Stimulated activated CD4-positive, alpha-beta T cell treated with anti-CD3 and anti-CD28 coated beads, TNF-alpha, amount 100 ng/mL, for 24 hours (primary cell): ENCODE measurements around the gene CLRN3.

ENCODE experiments used
- DNase-seq, 3 experiments: peaks; one replicate each; pipeline ENCODE4 v3.0.0-alpha.2; 2020; ENCODE audit warnings: low read depth in 3 of 3

The CLRN3 gene, protein sequence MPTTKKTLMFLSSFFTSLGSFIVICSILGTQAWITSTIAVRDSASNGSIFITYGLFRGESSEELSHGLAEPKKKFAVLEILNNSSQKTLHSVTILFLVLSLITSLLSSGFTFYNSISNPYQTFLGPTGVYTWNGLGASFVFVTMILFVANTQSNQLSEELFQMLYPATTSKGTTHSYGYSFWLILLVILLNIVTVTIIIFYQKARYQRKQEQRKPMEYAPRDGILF

GRCh38 chr10:127892743-127893142, at the start of gene CLRN3:
TSS of gene CLRN3 (minus strand) at chr10:127892941. CDS start at chr10:127892784, 157 bp downstream.
- DNase-seq: no peak

- DNase-seq: no peak
These were observed 48.3 kb upstream of the CLRN3 start for GRCh38 chr10:127940866-127941640.

- no peak for DNase-seq
These were observed 47.1 kb upstream of the CLRN3 start for GRCh38 chr10:127939786-127940330.

DNA sequence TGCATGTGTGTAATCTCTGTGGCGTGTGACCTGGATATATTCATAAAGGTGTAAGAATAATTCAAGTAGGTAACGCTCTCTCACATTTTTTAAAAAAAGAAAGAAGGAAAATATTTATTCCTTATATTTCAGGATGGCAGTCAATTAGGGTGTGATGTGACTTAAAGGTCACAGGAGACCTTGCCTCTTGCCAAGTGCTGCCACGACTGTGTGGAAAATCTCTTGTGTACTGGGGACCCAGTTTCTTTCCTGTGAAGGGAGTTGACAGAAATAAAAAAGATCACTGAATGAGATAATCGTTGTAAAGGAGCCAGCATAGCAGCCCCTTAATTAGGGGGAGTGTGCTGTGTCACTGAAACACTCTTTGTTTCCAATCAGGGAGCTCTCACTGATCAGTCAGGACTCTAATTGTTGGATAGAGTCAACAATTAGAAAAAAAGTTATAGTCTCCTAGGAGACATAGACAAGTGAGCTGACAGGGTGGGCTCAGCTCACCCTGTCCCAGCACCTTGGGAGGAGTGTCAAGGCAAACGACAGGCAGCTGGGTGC, 45.2 kb upstream of the CLRN3 start:
- DNase-seq: no peak

- DNase-seq: no peak
These were observed 44.3 kb upstream of the CLRN3 start for GRCh38 chr10:127937069-127937468.

DNA sequence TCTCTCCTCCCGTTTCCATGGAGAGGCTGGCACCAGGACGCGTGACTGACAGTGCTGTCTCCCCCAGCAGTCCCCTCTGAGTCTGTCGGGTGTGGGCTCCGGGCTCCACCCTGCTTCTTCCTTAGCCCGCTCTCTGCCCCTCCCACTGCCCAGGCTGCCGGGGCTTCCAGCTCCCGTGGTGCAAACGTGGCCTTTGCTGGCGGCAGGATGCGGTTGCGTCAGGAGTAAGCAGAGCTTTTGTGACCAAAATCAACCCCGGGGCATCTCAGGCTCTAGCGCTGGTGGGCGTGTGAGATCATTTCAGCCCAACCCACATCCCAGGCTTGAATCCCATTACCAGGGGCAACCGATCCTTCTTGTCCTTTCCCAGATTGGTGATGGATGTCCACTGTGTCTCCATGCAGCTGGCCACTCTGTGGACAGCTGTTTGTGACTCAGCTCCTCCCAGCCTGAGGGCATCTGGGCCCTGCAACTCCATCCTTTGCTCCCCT, 42.4 kb upstream of the CLRN3 start:
- DNase-seq: no peak

GRCh38 chr10:127934383-127934782, 41.6 kb upstream of the CLRN3 start:
- no peak for DNase-seq

GRCh38 chr10:127933271-127933670, 40.5 kb upstream of the CLRN3 start:
- DNase-seq: no peak

- no peak for DNase-seq
These were observed 40.0 kb upstream of the CLRN3 start for GRCh38 chr10:127932521-127933270.

GRCh38 chr10:127928021-127928806, 35.5 kb upstream of the CLRN3 start:
- DNase-seq: no peak

GRCh38 chr10:127926455-127926854, 33.7 kb upstream of the CLRN3 start:
- no peak for DNase-seq

DNA sequence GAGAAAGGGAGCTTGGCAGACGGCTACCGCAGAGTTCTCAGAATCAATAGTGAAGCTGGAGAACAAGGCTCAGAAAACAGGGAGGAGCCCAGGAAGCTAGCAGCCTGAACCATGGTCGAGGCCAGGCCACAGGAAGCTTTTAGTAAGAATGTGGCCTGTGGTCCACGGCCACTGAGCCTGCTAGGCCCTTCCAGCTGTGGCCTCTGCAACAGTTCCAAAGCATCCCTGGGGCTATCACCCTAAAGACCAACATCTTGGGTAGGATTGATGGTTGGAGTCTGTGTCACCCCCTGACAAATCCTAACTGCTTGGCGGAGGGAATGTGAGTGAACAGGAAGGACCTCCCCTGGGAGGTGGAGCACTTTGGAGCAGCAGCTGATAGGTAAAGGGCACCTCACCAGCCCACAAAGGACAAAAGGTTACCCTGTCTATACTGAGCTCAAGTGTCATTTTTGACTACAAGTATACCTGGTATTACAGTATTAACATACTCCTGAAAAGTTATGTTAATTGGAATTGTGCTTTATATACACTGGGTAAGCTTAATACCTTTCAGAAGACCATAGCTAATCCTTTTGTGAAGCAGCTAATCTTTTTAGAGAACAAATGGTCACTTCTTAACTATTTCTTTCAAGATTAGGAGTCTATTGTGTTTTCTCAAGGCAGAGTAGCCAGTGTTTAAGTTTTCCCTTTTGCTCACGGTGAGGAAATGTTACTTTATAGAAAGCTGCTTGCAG, 32.9 kb upstream of the CLRN3 start:
- DNase-seq: no peak

DNA sequence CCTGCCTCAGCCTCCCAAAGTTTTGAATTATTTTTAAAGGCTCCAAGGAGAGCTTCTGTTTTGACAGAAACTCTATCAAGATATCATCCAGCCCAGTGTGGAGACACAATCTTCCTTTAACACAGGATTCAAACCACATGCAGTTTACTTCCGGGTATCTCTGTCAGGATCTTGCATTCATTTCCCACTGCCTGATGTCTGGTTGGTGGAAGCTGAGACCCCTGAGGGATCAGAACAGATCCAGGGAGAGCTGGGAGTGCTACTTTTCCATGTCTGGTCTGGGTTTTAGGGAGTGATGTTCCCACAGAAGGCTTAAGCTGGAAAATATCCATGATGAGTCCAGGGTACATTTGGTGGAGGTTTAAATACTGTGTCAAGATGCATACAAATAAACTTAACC, 30.9 kb upstream of the CLRN3 start:
- no peak for DNase-seq

GRCh38 chr10:127922675-127923366, 30.1 kb upstream of the CLRN3 start:
- no peak for DNase-seq

- DNase-seq: no peak
These were observed 29.5 kb upstream of the CLRN3 start for GRCh38 chr10:127922206-127922605.

GRCh38 chr10:127921753-127922145, 29.0 kb upstream of the CLRN3 start:
- no peak for DNase-seq

- no peak for DNase-seq
These were observed 28.5 kb upstream of the CLRN3 start for GRCh38 chr10:127921075-127921752.

GRCh38 chr10:127920306-127921074, 27.7 kb upstream of the CLRN3 start:
- no peak for DNase-seq
